ENCODE data around the gene GALNTL6. TPM values are rescaled to one million over a fixed set of nuclear protein-coding genes. Genes with fewer than 3 reads are reported as not detected.

The GALNTL6 gene
- total and polyA plus RNA-seq, 2 experiments from 2014 or later: 0.38 to 0.40 TPM

- Histone ChIP-seq H2AFZ (no peak overlapping the region), H4K20me1 (replicated peaks; ENCODE audit: insufficient read depth) (no peaks in the 10 kb centered on the region), H3F3A (replicated peaks; ENCODE audit: low read depth) (no peaks in the 10 kb centered on the region; the same call in 1 of the 2 replicates), H3K27me3 (ENCODE audit: insufficient read depth) (no peaks in the 10 kb centered on the region), H3K4me3 (no peak overlapping the region), H3K9me2 (ENCODE audit: insufficient read depth) (no peaks in the 10 kb centered on the region), H3K79me2 (replicated peaks; ENCODE audit: insufficient read depth) (no peaks in the 10 kb centered on the region), H3K4me2 (no peak overlapping the region), H3K36me3 (ENCODE audit: insufficient read depth) (no peaks in the 10 kb centered on the region; the same call in 1 of the 2 replicates), H3K27ac (ENCODE audit: low read depth) (no peak overlapping the region), H3K4me1 (ENCODE audit: insufficient read depth) (peaks cover 23% of the 10 kb centered on the region)
- Mint-ChIP-seq H3K4me1 (peaks cover 28% of the 10 kb centered on the region), H3K36me3 (ENCODE audit: low read depth) (peaks cover 48% of the 10 kb centered on the region), H3K27me3 (ENCODE audit: insufficient read depth, low read depth, poor library complexity) (peaks cover 2% of the 10 kb centered on the region), H3K9me3 (peaks cover 45% of the 10 kb centered on the region), H3K4me3 (no peak overlapping the region), H3K27ac (no peak overlapping the region)
- DNase-seq (ENCODE audit: low spot score): no peak
- no peak for TF ChIP-seq NANOG (IDR thresholded peaks at IDR 0.05; ENCODE audit: borderline replicate concordance)
- ATAC-seq: no peak
Observed at GRCh38 chr4:173076903-173077634, 1263.9 kb downstream of the GALNTL6 start.

GRCh38 chr4:173088144-173088543, 1274.9 kb downstream of the GALNTL6 start:
- no peak overlapping the region for H3K4me3 ChIP-seq
- Mint-ChIP-seq H3K4me3 (no peak overlapping the region), H3K27me3 (ENCODE audit: insufficient read depth, low read depth, poor library complexity) (peaks cover 2% of the 10 kb centered on the region)
- no peak for TF ChIP-seq EZH2phosphoT487 (IDR thresholded peaks at IDR 0.05; ENCODE audit: unreplicated experiment)
- TF ChIP-seq ZNF462 (CRISPR knock-in tag; IDR thresholded peaks at IDR 0.05): no peak
- no peak for TF ChIP-seq JUNB (IDR thresholded peaks at IDR 0.05; ENCODE audit: unreplicated experiment)
- TF ChIP-seq ZNF331 (CRISPR knock-in tag; IDR thresholded peaks at IDR 0.05; ENCODE audit: low read depth): no peak
- no peak for TF ChIP-seq REST (IDR thresholded peaks at IDR 0.05; ENCODE audit: unreplicated experiment)
- TF ChIP-seq POLR2AphosphoS5 (IDR thresholded peaks at IDR 0.05; ENCODE audit: low read depth): no peak
- TF ChIP-seq EZH2 (IDR thresholded peaks at IDR 0.05; ENCODE audit: low read depth, unreplicated experiment): no peak
- TF ChIP-seq CREB1 (CRISPR knock-in tag; IDR thresholded peaks at IDR 0.05; ENCODE audit: low read depth): no peak
- TF ChIP-seq CTCF (conservative IDR thresholded peaks at IDR 0.05; ENCODE audit: low read depth in 2 of 2): no peak

More at GRCh38 chr4:173088144-173088543, 1274.9 kb downstream of the GALNTL6 start:
- peaks cover 32% of the 10 kb centered on the region for H3K4me1 Mint-ChIP-seq
- H3K79me2 ChIP-seq (replicated peaks; ENCODE audit: insufficient read depth): no peaks in the 10 kb centered on the region
- no peaks in the 10 kb centered on the region for H3F3A ChIP-seq (replicated peaks; ENCODE audit: low read depth)
- ATAC-seq (no peak), DNase-seq (ENCODE audit: low spot score) (no peak)
- no peak overlapping the region for H3K27ac ChIP-seq (ENCODE audit: low read depth)
- H3K27ac Mint-ChIP-seq: no peak overlapping the region
- H3K36me3 Mint-ChIP-seq (ENCODE audit: low read depth): peaks cover 8% of the 10 kb centered on the region; the same call in 2 of the 3 replicates
- H3K36me3 ChIP-seq (ENCODE audit: insufficient read depth): no peaks in the 10 kb centered on the region
- H3K9me2 ChIP-seq (ENCODE audit: insufficient read depth): peaks cover 9% of the 10 kb centered on the region
- no peaks in the 10 kb centered on the region for H3K27me3 ChIP-seq (ENCODE audit: insufficient read depth)
- no peak overlapping the region for H2AFZ ChIP-seq
- H3K4me1 ChIP-seq (ENCODE audit: insufficient read depth): peaks cover 32% of the 10 kb centered on the region
- peaks cover 7% of the 10 kb centered on the region; the same call in 1 of the 3 replicates for H3K9me3 Mint-ChIP-seq
- H3K4me2 ChIP-seq: no peak overlapping the region
- no peaks in the 10 kb centered on the region for H4K20me1 ChIP-seq (replicated peaks; ENCODE audit: insufficient read depth)
